ENCODE measurements around the gene FIP1L1.

- TF ChIP-seq MAX (CRISPR knock-in tag; IDR thresholded peaks at IDR 0.05) (no peak), TP53 (CRISPR knock-in tag; IDR thresholded peaks at IDR 0.05) (no peak), MXD4 (CRISPR knock-in tag; IDR thresholded peaks at IDR 0.05; ENCODE audit: borderline replicate concordance) (no peak), USF1 (CRISPR knock-in tag; IDR thresholded peaks at IDR 0.05) (no peak)
- TF ChIP-seq, protein P1, sequence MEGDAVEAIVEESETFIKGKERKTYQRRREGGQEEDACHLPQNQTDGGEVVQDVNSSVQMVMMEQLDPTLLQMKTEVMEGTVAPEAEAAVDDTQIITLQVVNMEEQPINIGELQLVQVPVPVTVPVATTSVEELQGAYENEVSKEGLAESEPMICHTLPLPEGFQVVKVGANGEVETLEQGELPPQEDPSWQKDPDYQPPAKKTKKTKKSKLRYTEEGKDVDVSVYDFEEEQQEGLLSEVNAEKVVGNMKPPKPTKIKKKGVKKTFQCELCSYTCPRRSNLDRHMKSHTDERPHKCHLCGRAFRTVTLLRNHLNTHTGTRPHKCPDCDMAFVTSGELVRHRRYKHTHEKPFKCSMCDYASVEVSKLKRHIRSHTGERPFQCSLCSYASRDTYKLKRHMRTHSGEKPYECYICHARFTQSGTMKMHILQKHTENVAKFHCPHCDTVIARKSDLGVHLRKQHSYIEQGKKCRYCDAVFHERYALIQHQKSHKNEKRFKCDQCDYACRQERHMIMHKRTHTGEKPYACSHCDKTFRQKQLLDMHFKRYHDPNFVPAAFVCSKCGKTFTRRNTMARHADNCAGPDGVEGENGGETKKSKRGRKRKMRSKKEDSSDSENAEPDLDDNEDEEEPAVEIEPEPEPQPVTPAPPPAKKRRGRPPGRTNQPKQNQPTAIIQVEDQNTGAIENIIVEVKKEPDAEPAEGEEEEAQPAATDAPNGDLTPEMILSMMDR (IDR thresholded peaks at IDR 0.05): no peak
These were observed 87.8 kb downstream of the FIP1L1 start for GRCh38 chr4:53465281-53465680.

Measured in WTC11 (cell line).